Osteoblast (primary cell): ENCODE results near the gene POU2AF3. TPM values are rescaled to one million over a fixed set of nuclear protein-coding genes. Genes with fewer than 3 reads are reported as not detected.

Source experiments
- DNase-seq: peaks from one replicate; pipeline ENCODE4 v3.0.0; 2011; ENCODE audit warnings: low spot score, mixed read lengths; ENCODE audit not compliant: insufficient read length; ENCODE audit errors: missing footprints
- H2AFZ ChIP-seq: 2 replicates; pipeline ENCODE4 v1.6.0; 2011; ENCODE audit warnings: mild to moderate bottlenecking, low read length
- H3K27ac ChIP-seq: 2 replicates; pipeline ENCODE4 v1.5.1; 2011; ENCODE audit warnings: mild to moderate bottlenecking, low read depth, low read length, moderate library complexity
- H3K27me3 ChIP-seq: 2 replicates; pipeline ENCODE4 v1.6.0; 2012; ENCODE audit warnings: mild to moderate bottlenecking, control low read depth, inconsistent platforms, low read length, moderate library complexity; ENCODE audit not compliant: insufficient read depth
- H3K36me3 ChIP-seq: 2 replicates; pipeline ENCODE4 v1.5.1; 2011; ENCODE audit warnings: mild to moderate bottlenecking, low read length, control low read depth, moderate library complexity; ENCODE audit not compliant: insufficient read depth
- H3K4me1 ChIP-seq: 2 replicates; pipeline ENCODE4 v1.5.1; 2011; ENCODE audit warnings: mild to moderate bottlenecking, low read length, control low read depth, moderate library complexity; ENCODE audit not compliant: insufficient read depth
- H3K4me2 ChIP-seq: 2 replicates; pipeline ENCODE4 v1.6.0; 2011; ENCODE audit warnings: mild to moderate bottlenecking, low read length; ENCODE audit not compliant: insufficient read depth
- H3K4me3 ChIP-seq: fragments of 200-600 bp; sonication (generic); 3 replicates; pipeline ENCODE4 v1.5.1; 2012; ENCODE audit warnings: mild to moderate bottlenecking, low read length, inconsistent platforms; ENCODE audit not compliant: insufficient read depth
- H3K79me2 ChIP-seq: 2 replicates; pipeline ENCODE4 v1.6.0; 2012; ENCODE audit warnings: mild to moderate bottlenecking, low read length, control low read depth, inconsistent platforms; ENCODE audit not compliant: insufficient read depth
- H3K9me3 ChIP-seq: 2 replicates; pipeline ENCODE4 v1.5.1; 2011; ENCODE audit warnings: low read depth, low read length, control low read depth
- H4K20me1 ChIP-seq: 2 replicates; pipeline ENCODE4 v1.6.0; 2012; ENCODE audit warnings: mild to moderate bottlenecking, low read length, control low read depth; ENCODE audit not compliant: insufficient read depth
- CTCF ChIP-seq: IDR thresholded peaks from 2 replicates; pipeline ENCODE4 v1.5.1; 2011; ENCODE audit warnings: mild to moderate bottlenecking, low read depth, low read length, moderate library complexity; ENCODE audit errors: extremely low read depth
- total RNA-seq: library from RNA; depleted of rRNA; stranded (reverse); fragments of >200 nt; gene quantifications from 2 replicates; pipeline ENCODE4 v1.2.3, GENCODE V29; 2012

Gene POU2AF3
- total RNA-seq, 1 donor = 0.36 TPM

- Histone ChIP-seq H4K20me1 (no peaks in the 10 kb centered on the region), H3K4me3 (no peak overlapping the region), H3K4me2 (no peak overlapping the region), H3K27me3 (peaks cover 15% of the 10 kb centered on the region), H3K27ac (no peak overlapping the region), H2AFZ (no peak overlapping the region), H3K4me1 (peaks cover 15% of the 10 kb centered on the region), H3K79me2 (no peaks in the 10 kb centered on the region), H3K9me3 (no peaks in the 10 kb centered on the region), H3K36me3 (no peaks in the 10 kb centered on the region)
- no peak for DNase-seq
- TF ChIP-seq CTCF = no peak
These were observed 28.5 kb downstream of the POU2AF3 start for GRCh38 chr11:111326824-111327223.

- no peak for DNase-seq
- Histone ChIP-seq H3K27me3 (peaks cover 5% of the 10 kb centered on the region), H3K4me3 (no peak overlapping the region), H3K4me2 (no peak overlapping the region), H3K36me3 (no peaks in the 10 kb centered on the region), H3K4me1 (peaks cover 17% of the 10 kb centered on the region), H4K20me1 (no peaks in the 10 kb centered on the region), H2AFZ (no peak overlapping the region), H3K79me2 (no peaks in the 10 kb centered on the region), H3K9me3 (no peaks in the 10 kb centered on the region), H3K27ac (no peak overlapping the region)
- TF ChIP-seq CTCF = no peak
These were observed 29.7 kb downstream of the POU2AF3 start for GRCh38 chr11:111327908-111328624.

- Histone ChIP-seq H3K4me3 (no peak overlapping the region), H3K36me3 (no peaks in the 10 kb centered on the region), H3K9me3 (no peaks in the 10 kb centered on the region), H3K79me2 (no peaks in the 10 kb centered on the region), H4K20me1 (no peaks in the 10 kb centered on the region), H2AFZ (no peak overlapping the region), H3K27me3 (no peaks in the 10 kb centered on the region), H3K4me2 (no peak overlapping the region), H3K27ac (no peak overlapping the region), H3K4me1 (peaks cover 10% of the 10 kb centered on the region)
- no peak for TF ChIP-seq CTCF
- DNase-seq = no peak
These were observed 31.2 kb downstream of the POU2AF3 start for GRCh38 chr11:111329306-111330204.
